ENCODE measurements around the gene NMT1. TPM values are rescaled to one million over a fixed set of nuclear protein-coding genes. Genes with fewer than 3 reads are reported as not detected.
A peak's percentile ranks its signal among the peaks of the same experiment; 100 is the strongest.
"Not testable (repeated sequence)": the region's sequence is repeated elsewhere in the genome, so short reads cannot be mapped to it uniquely, and the experiment has no call there.

The NMT1 gene
- total and polyA plus RNA-seq, 4 donors = 33.8 to 124 (median 103) TPM

DNA sequence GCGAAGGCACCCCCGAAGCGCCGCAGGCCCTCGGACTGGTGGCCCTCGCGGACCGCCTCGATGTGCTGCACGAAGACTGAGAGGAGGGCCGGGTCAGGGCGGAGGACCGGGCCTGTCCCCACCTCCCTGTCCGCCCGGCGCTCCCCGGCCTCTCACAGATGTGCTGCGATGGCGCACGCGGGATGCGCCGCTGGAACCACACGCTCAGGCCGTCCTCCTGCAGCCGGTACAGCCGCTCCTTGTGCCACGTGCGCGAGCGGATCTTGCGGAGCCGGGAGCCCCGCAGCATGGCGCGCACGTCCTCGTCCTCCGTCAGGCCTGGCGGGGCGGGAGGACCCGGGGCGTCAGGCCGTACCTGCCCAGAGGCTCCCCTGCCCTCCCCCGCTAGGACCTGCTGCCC, 59.9 kb downstream of the NMT1 start:
- intact Hi-C loops (cut with DNase I) = no loop called here
- 72 to 78% methylated on average over 45 of the region's 45 CpGs for WGBS, 2 donors
- Histone ChIP-seq H3K4me3 (ENCODE audit: low read length in 2 of 2) (no peak overlapping the region), H3K4me1 (ENCODE audit: control insufficient read depth in 1 of 2, insufficient read depth in 2 of 2, low read length in 2 of 2) (no peaks in the 10 kb centered on the region), H3K36me3 (ENCODE audit: control insufficient read depth in 1 of 2, insufficient read depth in 2 of 2, low read length in 1 of 2) (peaks cover 0 to 9% of the 10 kb centered on the region in 2 donors), H3K27me3 (ENCODE audit: control insufficient read depth in 1 of 2, insufficient read depth in 2 of 2, low read length in 1 of 2) (no peaks in the 10 kb centered on the region), H3K9me3 (ENCODE audit: control insufficient read depth, low read length) (no peaks in the 10 kb centered on the region), H3K27ac (ENCODE audit: low read depth in 1 of 2, low read length in 2 of 2) (no peak overlapping the region)
- DNase-seq (no peak), ATAC-seq (ENCODE audit: low FRiP score) (no peak)

DNA sequence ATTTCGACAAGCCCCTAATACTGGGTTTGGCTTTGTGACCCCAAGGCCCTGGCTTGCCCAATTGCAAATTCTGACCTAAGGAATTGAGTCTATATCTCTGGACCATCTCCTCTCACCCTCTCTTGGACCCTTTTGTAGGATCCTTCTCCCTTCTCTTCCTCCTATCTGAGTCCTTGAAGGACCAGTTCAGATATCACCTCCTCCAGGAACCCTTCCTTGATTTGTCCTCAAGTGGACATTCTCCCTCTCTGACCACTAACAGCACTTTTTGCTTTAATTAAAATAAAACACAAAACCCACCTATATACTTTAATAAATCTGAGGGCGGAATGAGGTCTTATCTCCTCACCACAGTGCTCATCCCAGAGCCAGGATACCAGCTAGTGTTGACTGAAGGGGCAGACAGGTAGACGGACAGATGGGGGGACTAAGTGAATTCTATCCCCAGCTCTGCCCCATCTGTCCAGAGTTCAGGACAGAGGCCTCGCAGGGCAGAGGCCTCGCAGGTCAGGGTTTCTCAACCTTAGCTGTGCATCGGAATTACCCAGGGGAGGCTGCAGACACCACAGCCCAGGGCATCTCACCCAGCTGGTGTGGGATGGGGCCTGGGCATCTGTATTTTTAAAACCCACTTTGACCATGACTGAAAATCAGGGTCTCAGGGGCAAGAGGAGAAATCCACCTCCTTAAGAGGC, 62.1 kb downstream of the NMT1 start:
- Histone ChIP-seq H3K4me1 (ENCODE audit: control insufficient read depth in 1 of 2, insufficient read depth in 2 of 2, low read length in 2 of 2) (peaks cover 0 to under 1% of the 10 kb centered on the region in 2 donors), H3K36me3 (ENCODE audit: control insufficient read depth in 1 of 2, insufficient read depth in 2 of 2, low read length in 1 of 2) (peaks cover 0 to 2% of the 10 kb centered on the region in 2 donors), H3K4me3 (ENCODE audit: low read length in 2 of 2) (no peak overlapping the region), H3K27ac (ENCODE audit: low read depth in 1 of 2, low read length in 2 of 2) (peak overlapping the region in 1 of 2 donors; percentile 19), H3K9me3 (ENCODE audit: control insufficient read depth, low read length) (no peaks in the 10 kb centered on the region), H3K27me3 (ENCODE audit: control insufficient read depth in 1 of 2, insufficient read depth in 2 of 2, low read length in 1 of 2) (no peaks in the 10 kb centered on the region)
- intact Hi-C loops (cut with DNase I) = no loop called here
- ATAC-seq (ENCODE audit: low FRiP score) = no peak
- WGBS, 2 donors = 91 to 93% methylated on average over 6 of the region's 6 CpGs
- no peak for DNase-seq

- DNase-seq = peak; percentile 91 to 93
- Histone ChIP-seq H3K4me1 (ENCODE audit: control insufficient read depth in 1 of 2, insufficient read depth in 2 of 2, low read length in 2 of 2) (peaks cover 0 to 3% of the 10 kb centered on the region in 2 donors), H3K9me3 (ENCODE audit: control insufficient read depth, low read length) (no peaks in the 10 kb centered on the region), H3K36me3 (ENCODE audit: control insufficient read depth in 1 of 2, insufficient read depth in 2 of 2, low read length in 1 of 2) (no peaks in the 10 kb centered on the region), H3K4me3 (ENCODE audit: low read length in 2 of 2) (no peak overlapping the region), H3K27ac (ENCODE audit: low read depth in 1 of 2, low read length in 2 of 2) (peak overlapping the region in 1 of 2 donors; percentile 19), H3K27me3 (ENCODE audit: control insufficient read depth in 1 of 2, insufficient read depth in 2 of 2, low read length in 1 of 2) (no peaks in the 10 kb centered on the region)
- 50 to 61% methylated on average over 14 to 15 of the region's 15 CpGs for WGBS, 2 donors
- intact Hi-C loops (cut with DNase I) = loop anchor here in 1 of 2 donors (2.0 kb wide), 1 partner anchor 63 kb away; the partner anchor contains the start of gene NMT1
- ATAC-seq (ENCODE audit: low FRiP score) = peak; percentile 71
These were observed 63.0 kb downstream of the NMT1 start for GRCh38 chr17:45123930-45124796.

GRCh38 chr17:45124797-45125122, 63.6 kb downstream of the NMT1 start:
- peak overlapping the region in 1 of 2 donors; percentile 19 for H3K27ac ChIP-seq (ENCODE audit: low read depth in 1 of 2, low read length in 2 of 2)
- H3K9me3 ChIP-seq (ENCODE audit: control insufficient read depth, low read length); ATAC-seq (ENCODE audit: low FRiP score); H3K4me1 ChIP-seq (ENCODE audit: control insufficient read depth in 1 of 2, insufficient read depth in 2 of 2, low read length in 2 of 2); H3K27me3 ChIP-seq (ENCODE audit: control insufficient read depth in 1 of 2, insufficient read depth in 2 of 2, low read length in 1 of 2); H3K36me3 ChIP-seq (ENCODE audit: control insufficient read depth in 1 of 2, insufficient read depth in 2 of 2, low read length in 1 of 2); DNase-seq; H3K4me3 ChIP-seq (ENCODE audit: low read length in 2 of 2): not testable (repeated sequence)
- 75 to 79% methylated on average over 5 of the region's 5 CpGs for WGBS, 2 donors
- intact Hi-C loops (cut with DNase I) = loop anchor here in 1 of 2 donors (2.0 kb wide), 1 partner anchor 64 kb away; the partner anchor contains the start of gene NMT1

DNA sequence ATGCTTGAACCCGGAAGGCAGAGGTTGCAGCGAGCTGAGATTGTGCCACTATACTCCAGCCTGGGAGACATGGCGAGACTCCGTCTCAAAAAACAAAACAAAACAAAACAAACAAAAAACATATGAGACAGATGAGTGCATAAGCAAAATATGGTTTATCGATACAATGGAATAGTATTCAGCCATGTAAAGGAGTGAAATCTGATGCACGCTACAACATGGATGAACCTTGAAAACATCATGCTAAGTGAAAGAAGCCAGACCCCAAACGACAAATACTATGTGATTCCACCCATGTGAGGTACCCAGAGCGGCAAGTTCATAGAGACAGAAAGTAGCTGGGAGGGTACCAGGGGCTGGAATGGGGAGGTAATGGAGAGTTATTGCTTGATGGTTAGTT, 64.4 kb downstream of the NMT1 start:
- peaks cover 0 to 3% of the 10 kb centered on the region in 2 donors for H3K4me1 ChIP-seq (ENCODE audit: control insufficient read depth in 1 of 2, insufficient read depth in 2 of 2, low read length in 2 of 2)
- H3K36me3 ChIP-seq (ENCODE audit: control insufficient read depth in 1 of 2, insufficient read depth in 2 of 2, low read length in 1 of 2) = no peaks in the 10 kb centered on the region
- no peak for ATAC-seq (ENCODE audit: low FRiP score)
- H3K27ac ChIP-seq (ENCODE audit: low read depth in 1 of 2, low read length in 2 of 2) = no peak overlapping the region
- no peak overlapping the region for H3K4me3 ChIP-seq (ENCODE audit: low read length in 2 of 2)
- 96 to 97% methylated on average over 8 of the region's 8 CpGs for WGBS, 2 donors
- H3K27me3 ChIP-seq (ENCODE audit: control insufficient read depth in 1 of 2, insufficient read depth in 2 of 2, low read length in 1 of 2) = no peaks in the 10 kb centered on the region
- no peak for DNase-seq
- intact Hi-C loops (cut with DNase I) = loop anchor here in 1 of 2 donors (2.0 kb wide), 1 partner anchor 65 kb away; the partner anchor contains the start of gene NMT1
- no peaks in the 10 kb centered on the region for H3K9me3 ChIP-seq (ENCODE audit: control insufficient read depth, low read length)

- no peaks in the 10 kb centered on the region for H3K27me3 ChIP-seq (ENCODE audit: control insufficient read depth in 1 of 2, insufficient read depth in 2 of 2, low read length in 1 of 2)
- no peaks in the 10 kb centered on the region for H3K9me3 ChIP-seq (ENCODE audit: control insufficient read depth, low read length)
- DNase-seq (peak in 1 of 2 donors; percentile 46), ATAC-seq (ENCODE audit: low FRiP score) (no peak)
- H3K4me1 ChIP-seq (ENCODE audit: control insufficient read depth in 1 of 2, insufficient read depth in 2 of 2, low read length in 2 of 2) = peaks cover 0 to 3% of the 10 kb centered on the region in 2 donors
- peak overlapping the region; percentile 29 to 97 for H3K27ac ChIP-seq (ENCODE audit: low read depth in 1 of 2, low read length in 2 of 2)
- intact Hi-C loops (cut with DNase I) = no loop called here
- H3K36me3 ChIP-seq (ENCODE audit: control insufficient read depth in 1 of 2, insufficient read depth in 2 of 2, low read length in 1 of 2) = no peaks in the 10 kb centered on the region
- H3K4me3 ChIP-seq (ENCODE audit: low read length in 2 of 2) = no peak overlapping the region
- 84 to 85% methylated on average over 8 of the region's 8 CpGs for WGBS, 2 donors
These were observed 66.1 kb downstream of the NMT1 start for GRCh38 chr17:45127207-45127547.

DNA sequence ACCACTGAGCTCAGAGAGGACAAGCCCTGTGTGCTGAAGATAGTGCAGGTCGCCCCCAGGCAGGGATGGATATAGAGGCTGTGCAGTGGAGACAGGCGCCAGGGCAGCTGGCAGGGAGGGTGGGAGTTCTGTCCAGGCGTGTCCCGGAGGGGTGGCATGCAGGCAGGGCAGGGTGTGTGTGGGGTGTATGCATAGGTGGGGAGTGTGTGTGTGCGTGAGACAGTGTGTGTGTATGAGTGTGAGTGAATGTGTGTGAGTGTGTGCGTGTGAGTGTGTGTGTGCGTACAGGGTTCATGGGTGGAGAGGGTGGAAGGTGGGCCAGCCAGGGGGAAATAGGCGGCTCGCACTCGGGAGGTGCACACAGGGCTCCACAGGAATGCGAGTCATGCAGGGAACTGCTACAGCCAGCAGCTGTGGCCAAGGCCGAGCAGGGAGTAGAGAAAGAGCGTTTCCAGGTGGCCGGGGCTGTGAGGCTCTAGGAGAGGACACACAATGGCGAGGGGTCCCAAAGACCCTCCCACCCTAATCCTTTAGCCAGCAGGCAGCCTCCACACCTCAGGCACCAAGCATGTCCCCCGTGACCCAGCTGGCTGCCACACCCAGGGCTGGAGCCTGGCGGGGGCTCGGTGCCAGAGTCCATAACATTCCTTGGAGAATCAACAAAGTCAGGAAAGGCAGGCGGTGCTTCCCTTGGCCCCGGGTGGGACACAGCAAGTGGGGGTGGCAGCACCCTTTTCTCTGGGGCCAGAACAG, 66.6 kb downstream of the NMT1 start:
- peak; percentile 87 to 88 for DNase-seq
- Histone ChIP-seq H3K4me1 (ENCODE audit: control insufficient read depth in 1 of 2, insufficient read depth in 2 of 2, low read length in 2 of 2) (peaks cover 0 to 3% of the 10 kb centered on the region in 2 donors), H3K4me3 (ENCODE audit: low read length in 2 of 2) (no peak overlapping the region), H3K36me3 (ENCODE audit: control insufficient read depth in 1 of 2, insufficient read depth in 2 of 2, low read length in 1 of 2) (no peaks in the 10 kb centered on the region), H3K27me3 (ENCODE audit: control insufficient read depth in 1 of 2, insufficient read depth in 2 of 2, low read length in 1 of 2) (no peaks in the 10 kb centered on the region), H3K27ac (ENCODE audit: low read depth in 1 of 2, low read length in 2 of 2) (peak overlapping the region; percentile 57 to 97), H3K9me3 (ENCODE audit: control insufficient read depth, low read length) (no peaks in the 10 kb centered on the region)
- WGBS, 2 donors = 4 to 9% methylated on average over 20 of the region's 20 CpGs
- intact Hi-C loops (cut with DNase I) = no loop called here
- ATAC-seq (ENCODE audit: low FRiP score) = peak; percentile 9

DNA sequence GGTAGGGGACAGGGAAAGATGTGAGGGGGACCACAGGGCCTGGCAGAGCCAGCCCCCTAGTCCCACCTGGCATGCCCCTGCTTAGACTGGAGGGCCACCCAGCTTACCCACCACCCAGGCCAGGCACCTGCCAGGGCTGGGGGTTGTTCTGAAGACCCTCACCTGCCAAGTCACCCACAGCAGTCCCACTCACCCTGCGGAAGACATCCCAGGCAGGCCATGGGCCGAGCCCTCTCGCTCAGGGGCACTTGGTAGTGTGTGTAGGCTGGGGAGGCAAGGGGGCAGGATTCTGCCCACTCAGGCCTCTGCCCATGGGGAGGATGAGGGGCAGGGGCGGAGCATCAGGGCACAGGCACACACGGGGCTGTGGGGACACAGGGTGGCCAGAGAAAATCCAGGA, 67.2 kb downstream of the NMT1 start:
- Histone ChIP-seq H3K4me1 (ENCODE audit: control insufficient read depth in 1 of 2, insufficient read depth in 2 of 2, low read length in 2 of 2) (peaks cover 0 to 3% of the 10 kb centered on the region in 2 donors), H3K4me3 (ENCODE audit: low read length in 2 of 2) (no peak overlapping the region), H3K27ac (ENCODE audit: low read depth in 1 of 2, low read length in 2 of 2) (peak overlapping the region; percentile 57 to 97), H3K36me3 (ENCODE audit: control insufficient read depth in 1 of 2, insufficient read depth in 2 of 2, low read length in 1 of 2) (no peaks in the 10 kb centered on the region), H3K9me3 (ENCODE audit: control insufficient read depth, low read length) (no peaks in the 10 kb centered on the region), H3K27me3 (ENCODE audit: control insufficient read depth in 1 of 2, insufficient read depth in 2 of 2, low read length in 1 of 2) (no peaks in the 10 kb centered on the region)
- DNase-seq (peak in 1 of 2 donors; percentile 50), ATAC-seq (ENCODE audit: low FRiP score) (no peak)
- intact Hi-C loops (cut with DNase I) = no loop called here
- WGBS, 2 donors = 10 to 17% methylated on average over 5 of the region's 5 CpGs

Data from aorta (tissue), 5 donors.